GM19372 (cell line): Measurements from ENCODE around the gene LTBP2.

Experiments used
- ATAC-seq: cut with Tn5 transposase; IDR thresholded peaks from one replicate; pipeline ENCODE4 v1.9.1; 2021; ENCODE audit warnings: mild to moderate bottlenecking, low read depth, moderate library complexity; ENCODE audit not compliant: unreplicated experiment

LTBP2 gene

GRCh38 chr14:74533576-74533975 lies 78.5 kb downstream of the LTBP2 start:
- ATAC-seq, result no peak

- no peak for ATAC-seq
Measured at GRCh38 chr14:74532246-74532645, 79.8 kb downstream of the LTBP2 start.

GRCh38 chr14:74531467-74531866 lies 80.6 kb downstream of the LTBP2 start:
- no peak for ATAC-seq

- ATAC-seq, result no peak
Measured at GRCh38 chr14:74531006-74531405, 81.0 kb downstream of the LTBP2 start.

- ATAC-seq, result no peak
Measured at GRCh38 chr14:74528886-74529285, 83.2 kb downstream of the LTBP2 start.

GRCh38 chr14:74528406-74528805 lies 83.6 kb downstream of the LTBP2 start:
- no peak for ATAC-seq

- ATAC-seq, result no peak
Measured at GRCh38 chr14:74527736-74528280, 84.2 kb downstream of the LTBP2 start.

GRCh38 chr14:74526854-74527585 lies 85.0 kb downstream of the LTBP2 start:
- no peak for ATAC-seq

GRCh38 chr14:74525361-74525851 lies 86.6 kb downstream of the LTBP2 start:
- ATAC-seq, result no peak

- ATAC-seq, result no peak
Measured at GRCh38 chr14:74524812-74525135, 87.3 kb downstream of the LTBP2 start.

GRCh38 chr14:74524076-74524811 lies 87.8 kb downstream of the LTBP2 start:
- no peak for ATAC-seq

GRCh38 chr14:74522740-74523139 lies 89.3 kb downstream of the LTBP2 start:
- no peak for ATAC-seq

GRCh38 chr14:74521756-74522155 lies 90.3 kb downstream of the LTBP2 start:
- ATAC-seq, result no peak

- ATAC-seq, result no peak
Measured at GRCh38 chr14:74519316-74520074, 92.5 kb downstream of the LTBP2 start.

- no peak for ATAC-seq
Measured at GRCh38 chr14:74518221-74518620, 93.8 kb downstream of the LTBP2 start.

- ATAC-seq, result no peak
Measured at GRCh38 chr14:74517731-74518130, 94.3 kb downstream of the LTBP2 start.

- no peak for ATAC-seq
Measured at GRCh38 chr14:74516451-74517160, 95.4 kb downstream of the LTBP2 start.

- no peak for ATAC-seq
Measured at GRCh38 chr14:74515891-74516412, 96.1 kb downstream of the LTBP2 start.

GRCh38 chr14:74514471-74514941 lies 97.5 kb downstream of the LTBP2 start:
- ATAC-seq, result no peak
